Fibroblast of pulmonary artery (primary cell): Measurements from ENCODE around the gene EEF1AKMT3.
A peak's percentile ranks its signal among the peaks of the same experiment; 100 is the strongest.
"Not testable (repeated sequence)": the region's sequence is repeated elsewhere in the genome, so short reads cannot be mapped to it uniquely, and the experiment has no call there.

ENCODE experiments used
- DNase-seq: peaks from one replicate; pipeline ENCODE4 v3.0.0-alpha.2; 2010; ENCODE audit warnings: low read depth
- H3K4me3 ChIP-seq: replicated peaks from 2 replicates; pipeline ENCODE4 v1.5.1; 2011; ENCODE audit warnings: low read depth, mild to moderate bottlenecking, control low read depth, low read length, moderate library complexity
- CTCF ChIP-seq: IDR thresholded peaks from 2 replicates; pipeline ENCODE4 v1.5.1; 2011; ENCODE audit warnings: mild to moderate bottlenecking, control low read depth, low read length, inconsistent platforms; ENCODE audit errors: missing control alignments

EEF1AKMT3 gene

GRCh38 chr12:57767876-57768275, 4.5 kb upstream of the EEF1AKMT3 start:
- TF ChIP-seq CTCF, result no peak
- DNase-seq, result no peak
- H3K4me3 ChIP-seq, result no peak overlapping the region

- H3K4me3 ChIP-seq, result no peak overlapping the region
- TF ChIP-seq CTCF, result no peak
Measured at GRCh38 chr12:57769594-57769993, 2.8 kb upstream of the EEF1AKMT3 start.

GRCh38 chr12:57770734-57771133, 1.7 kb upstream of the EEF1AKMT3 start:
- no peak overlapping the region for H3K4me3 ChIP-seq
- TF ChIP-seq CTCF, result no peak
- no peak for DNase-seq

More at GRCh38 chr12:57769594-57769993, 2.8 kb upstream of the EEF1AKMT3 start:
- no peak for DNase-seq

GRCh38 chr12:57771236-57771872, 1.1 kb upstream of the EEF1AKMT3 start:
- TF ChIP-seq CTCF, result no peak
- H3K4me3 ChIP-seq, result peak overlapping the region; percentile 91
- DNase-seq, result peak; percentile 91

- H3K4me3 ChIP-seq, result peak within 1 kb of the TSS; percentile 91
- TF ChIP-seq CTCF, result no peak
- peak; percentile 97 for DNase-seq
Measured at GRCh38 chr12:57771873-57772428, 463 bp upstream of the EEF1AKMT3 start, which contains the start of gene METTL1. METTL1 (minus strand) TSS chr12:57772105; CDS start chr12:57772083, 22 bp downstream.

- not testable (repeated sequence) for H3K4me3 ChIP-seq, DNase-seq
Measured at GRCh38 chr12:57774634-57775033, 2.2 kb downstream of the EEF1AKMT3 start.

GRCh38 chr12:57775044-57775443, 2.6 kb downstream of the EEF1AKMT3 start:
- no peak for TF ChIP-seq CTCF
- H3K4me3 ChIP-seq, result no peak overlapping the region
- DNase-seq, result no peak
